Measurements from ENCODE around the gene SEZ6L2.
A peak's percentile ranks its signal among the peaks of the same experiment; 100 is the strongest.
"Not testable (repeated sequence)": the region's sequence is repeated elsewhere in the genome, so short reads cannot be mapped to it uniquely, and the experiment has no call there.

The SEZ6L2 gene

DNA sequence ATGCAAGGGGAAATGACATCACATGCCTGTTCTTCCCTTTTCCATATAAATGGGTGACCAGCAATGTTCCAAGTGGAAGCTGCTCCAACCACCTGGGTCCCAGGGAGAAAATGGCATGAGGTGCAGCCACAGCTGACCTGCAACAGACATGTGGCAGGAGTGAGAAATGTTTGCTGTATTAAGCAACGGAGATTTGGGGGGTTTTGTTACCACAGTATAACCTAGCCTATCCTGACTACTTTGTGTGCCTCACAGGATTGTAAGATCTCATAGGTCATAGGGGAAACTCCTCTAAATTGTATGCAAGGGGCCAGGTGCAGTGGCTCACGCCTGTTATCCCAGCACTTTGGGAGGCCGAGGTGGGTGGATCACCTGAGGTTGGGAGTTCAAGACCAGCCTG, 48.4 kb downstream of the SEZ6L2 start:
- no peak for DNase-seq (ENCODE audit: low spot score)

DNA sequence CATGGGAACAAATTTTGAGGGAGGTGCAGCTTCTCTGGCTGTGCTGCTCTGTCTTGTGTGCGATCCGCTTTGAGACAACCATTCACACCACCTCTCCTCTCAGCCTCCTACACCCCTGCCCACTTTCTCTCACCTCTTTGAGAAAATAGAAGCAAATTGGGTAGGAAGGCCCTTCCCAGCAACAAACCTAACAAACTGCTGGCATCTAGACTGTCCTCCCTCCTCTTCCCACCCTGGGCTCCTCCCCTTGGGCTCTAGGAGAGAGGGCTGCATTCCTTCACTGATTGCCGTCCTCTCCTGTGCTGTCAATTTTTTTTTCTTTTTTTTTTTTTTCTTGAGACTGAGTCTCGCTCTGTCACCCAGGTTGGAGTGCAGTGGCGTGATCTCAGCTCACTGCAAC, 49.8 kb downstream of the SEZ6L2 start:
- no peak for DNase-seq (ENCODE audit: low spot score)

DNA sequence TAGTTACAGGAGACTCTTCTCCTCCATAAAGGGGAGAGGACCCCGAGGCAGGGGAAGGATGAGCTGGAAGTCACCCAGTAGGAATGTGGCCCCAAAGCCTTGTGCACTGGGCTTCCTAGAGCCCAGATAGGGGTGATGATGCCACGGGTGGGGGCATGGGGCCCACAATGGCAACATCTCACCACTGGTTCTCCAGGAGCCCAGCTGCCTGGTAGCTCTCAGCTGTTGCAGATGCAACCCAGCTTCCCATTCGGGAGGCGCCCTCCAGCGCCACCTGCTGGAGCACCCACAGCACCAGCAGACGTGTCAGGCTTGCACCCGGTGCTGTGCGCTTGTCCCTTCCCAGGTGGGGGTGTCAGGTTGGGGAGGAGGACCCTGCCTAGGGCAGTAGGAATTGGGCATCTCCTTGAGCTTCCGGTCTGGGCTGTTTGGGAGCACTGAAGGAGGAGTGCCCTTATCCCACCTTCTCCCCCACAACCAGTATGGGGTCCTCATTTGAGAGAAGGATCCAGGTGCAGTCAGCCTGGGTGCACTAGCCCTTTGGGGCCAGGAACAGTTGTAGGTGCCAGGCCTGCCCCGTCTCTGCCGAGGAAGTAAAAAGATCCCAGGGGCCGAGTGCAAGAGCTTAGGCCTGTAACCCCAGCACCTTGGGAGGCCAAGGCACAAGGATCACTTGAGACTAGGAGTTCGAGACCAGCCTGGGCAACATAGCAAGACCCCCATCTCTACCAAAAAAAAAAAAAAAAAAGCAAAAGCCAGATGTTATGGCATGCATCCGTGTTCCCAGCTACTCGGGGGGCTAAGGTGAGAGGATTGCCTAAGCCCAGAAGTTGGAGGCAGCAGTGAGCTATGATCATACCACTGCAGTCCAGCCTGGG, 50.7 kb downstream of the SEZ6L2 start:
- peak; percentile 82 for DNase-seq (ENCODE audit: low spot score)

DNA sequence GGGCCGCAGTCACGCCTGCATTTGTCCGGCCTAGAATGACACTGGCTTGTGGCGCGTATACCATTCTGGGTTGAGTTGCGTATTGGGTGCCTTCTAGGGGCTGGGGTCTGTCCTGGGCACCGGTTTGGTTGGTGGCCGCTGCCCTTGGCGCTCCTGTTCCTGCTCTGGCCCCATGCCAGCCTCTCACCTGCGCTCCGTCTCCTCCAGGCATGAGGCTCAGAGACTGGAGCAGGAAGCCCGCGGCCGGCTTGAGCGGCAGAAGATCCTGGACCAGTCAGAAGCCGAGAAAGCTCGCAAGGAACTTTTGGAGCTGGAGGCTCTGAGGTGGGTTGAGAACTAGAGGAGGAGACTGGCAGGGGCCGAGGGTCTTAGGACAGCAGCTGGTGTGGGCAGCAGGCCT, 53.7 kb downstream of the SEZ6L2 start:
- DNase-seq (ENCODE audit: low spot score), result no peak

DNA sequence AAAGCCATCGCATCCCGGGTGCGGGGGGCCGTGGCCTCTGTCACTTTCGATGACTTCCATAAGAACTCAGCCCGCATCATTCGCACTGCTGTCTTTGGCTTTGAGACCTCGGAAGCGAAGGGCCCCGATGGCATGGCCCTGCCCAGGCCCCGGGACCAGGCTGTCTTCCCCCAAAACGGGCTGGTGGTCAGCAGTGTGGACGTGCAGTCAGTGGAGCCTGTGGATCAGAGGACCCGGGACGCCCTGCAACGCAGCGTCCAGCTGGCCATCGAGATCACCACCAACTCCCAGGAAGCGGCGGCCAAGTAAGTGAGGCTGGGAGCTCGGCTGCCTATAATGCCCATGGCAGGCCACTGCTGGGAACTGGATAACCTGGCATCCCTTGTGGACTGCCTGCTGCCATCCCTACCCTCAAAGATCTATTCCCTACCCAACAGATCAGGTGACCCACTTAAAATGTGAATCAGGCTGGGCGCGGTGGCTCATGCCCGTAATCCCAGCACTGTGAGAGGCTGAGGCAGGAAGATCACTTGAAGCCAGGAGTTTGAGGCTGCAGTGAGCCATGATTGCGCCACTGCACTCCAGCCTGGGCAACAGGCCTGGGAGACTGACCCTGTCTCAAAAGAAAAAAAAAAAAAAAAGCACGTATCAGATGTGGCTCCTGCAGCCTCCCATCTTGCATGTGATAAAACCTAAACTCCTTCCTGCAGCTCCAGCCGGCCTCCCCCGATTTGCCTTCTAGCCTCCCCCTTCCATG, 54.6 kb downstream of the SEZ6L2 start:
- DNase-seq (ENCODE audit: low spot score), result no peak

DNA sequence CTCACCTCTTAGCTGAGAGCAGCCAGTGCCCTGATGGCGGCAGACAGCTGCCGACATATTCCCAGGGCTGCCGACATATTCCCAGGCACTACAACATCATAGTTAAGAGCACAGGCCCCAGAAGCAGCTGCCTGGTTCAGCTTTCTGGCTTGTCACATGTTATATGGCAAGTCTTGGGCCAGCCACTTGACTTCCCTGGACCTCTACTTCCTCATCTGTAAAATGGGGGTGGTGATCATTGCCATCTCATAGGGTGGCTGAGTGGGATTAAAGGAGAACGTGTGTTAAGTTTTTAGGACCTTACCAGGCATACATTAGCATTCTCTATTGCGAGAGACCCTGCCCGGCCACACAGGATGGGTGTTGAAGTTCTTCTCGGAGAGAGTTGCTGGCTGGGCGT, 55.4 kb downstream of the SEZ6L2 start:
- no peak for DNase-seq (ENCODE audit: low spot score)

DNA sequence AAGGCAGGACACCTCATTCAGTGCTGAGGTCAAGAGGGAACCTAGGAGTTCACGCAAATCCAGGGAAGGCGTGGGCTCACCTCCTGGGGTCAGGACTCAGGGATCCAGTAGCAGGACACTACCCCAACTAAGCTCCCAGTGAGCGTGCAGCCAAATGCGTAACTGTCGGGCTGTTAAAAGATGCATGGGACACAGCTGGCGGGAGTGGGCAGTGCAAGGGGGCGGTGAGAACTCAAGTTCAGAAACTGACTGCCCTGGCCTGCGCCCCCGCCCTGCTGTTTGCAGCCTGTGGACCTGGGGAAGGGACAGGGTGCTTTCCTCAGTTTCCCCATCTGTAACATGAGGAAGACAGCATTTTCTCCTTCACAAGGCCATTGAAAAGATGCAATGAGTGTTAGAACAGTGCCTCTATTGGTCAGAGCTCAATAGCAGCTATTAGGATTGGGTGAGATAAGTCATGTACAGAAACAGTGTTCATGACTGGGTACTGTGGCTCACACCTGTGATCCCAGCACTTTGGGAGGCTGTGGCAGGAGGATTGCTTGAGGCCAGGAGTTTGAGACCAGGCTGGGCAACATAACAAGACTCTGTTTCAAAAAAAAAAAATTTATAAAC, 56.5 kb downstream of the SEZ6L2 start:
- DNase-seq (ENCODE audit: low spot score), result no peak

DNA sequence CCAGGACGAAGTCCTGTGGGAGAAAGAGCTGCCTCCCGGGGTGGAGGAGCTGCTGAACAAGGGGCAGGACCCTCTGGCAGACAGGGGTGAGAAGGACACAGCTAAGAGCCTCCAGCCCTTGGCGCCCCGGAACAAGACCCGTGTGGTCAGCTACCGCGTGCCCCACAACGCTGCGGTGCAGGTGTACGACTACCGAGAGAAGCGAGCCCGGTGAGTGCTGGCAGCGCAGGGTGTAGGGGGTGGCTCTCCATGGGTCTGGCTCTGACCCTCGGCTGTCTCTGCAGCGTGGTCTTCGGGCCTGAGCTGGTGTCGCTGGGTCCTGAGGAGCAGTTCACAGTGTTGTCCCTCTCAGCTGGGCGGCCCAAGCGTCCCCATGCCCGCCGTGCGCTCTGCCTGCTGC, 57.7 kb downstream of the SEZ6L2 start:
- DNase-seq (ENCODE audit: low spot score), result no peak

DNA sequence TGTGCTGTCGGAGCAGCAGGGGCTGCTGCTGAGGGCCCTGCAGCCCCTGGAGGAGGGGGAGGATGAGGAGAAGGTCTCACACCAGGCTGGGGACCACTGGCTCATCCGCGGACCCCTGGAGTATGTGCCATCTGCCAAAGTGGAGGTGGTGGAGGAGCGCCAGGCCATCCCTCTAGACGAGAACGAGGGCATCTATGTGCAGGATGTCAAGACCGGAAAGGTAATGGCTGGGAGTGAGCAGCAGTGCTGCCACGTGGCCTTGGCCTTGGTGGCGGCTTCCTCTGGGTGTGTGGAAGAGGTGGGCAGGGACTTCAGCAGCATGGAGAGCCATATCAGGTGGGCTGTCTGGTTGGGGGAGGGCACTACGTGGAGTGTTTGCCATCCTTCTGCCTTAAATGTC, 59.1 kb downstream of the SEZ6L2 start:
- DNase-seq (ENCODE audit: low spot score), result no peak

DNA sequence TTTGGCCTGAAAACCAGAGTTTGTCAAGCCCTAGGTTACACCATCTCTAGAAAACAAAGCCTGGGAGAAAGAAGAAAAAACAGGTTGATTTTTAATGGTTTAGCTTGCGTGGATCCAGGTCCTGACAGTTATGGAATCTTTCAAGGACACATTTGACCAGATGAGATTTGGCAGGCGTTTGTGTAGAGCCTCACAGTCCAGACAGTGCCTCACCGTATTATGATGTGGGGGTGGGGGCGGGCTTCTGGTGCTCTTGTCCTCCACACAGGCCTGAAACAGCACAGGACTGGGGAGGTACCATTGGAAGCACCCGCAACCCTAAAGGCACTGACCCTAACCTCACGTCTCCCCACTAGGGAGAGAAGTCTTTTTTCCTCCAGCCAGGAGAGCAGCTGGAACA, 59.5 kb downstream of the SEZ6L2 start:
- DNase-seq (ENCODE audit: low spot score), result no peak

DNA sequence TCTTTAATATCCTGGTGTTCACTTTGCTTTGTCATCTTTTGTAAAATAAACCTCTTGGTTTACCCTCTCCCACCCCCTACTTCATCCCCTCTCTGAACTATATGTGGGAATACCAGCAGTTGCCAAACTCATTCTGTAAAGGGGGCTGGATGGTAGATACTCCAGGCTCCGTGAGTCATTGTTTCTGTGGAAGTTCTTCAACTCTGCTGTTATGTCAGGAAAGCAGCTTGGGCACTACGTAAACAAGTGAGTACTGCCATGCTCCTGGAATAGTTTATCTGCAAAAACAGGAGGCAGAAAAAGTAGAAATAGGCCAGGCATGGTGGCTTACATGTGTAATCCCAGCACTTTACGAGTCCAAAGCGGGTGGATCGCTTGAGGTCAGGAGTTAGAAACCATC, 61.5 kb downstream of the SEZ6L2 start:
- DNase-seq (ENCODE audit: low spot score), result no peak

DNA sequence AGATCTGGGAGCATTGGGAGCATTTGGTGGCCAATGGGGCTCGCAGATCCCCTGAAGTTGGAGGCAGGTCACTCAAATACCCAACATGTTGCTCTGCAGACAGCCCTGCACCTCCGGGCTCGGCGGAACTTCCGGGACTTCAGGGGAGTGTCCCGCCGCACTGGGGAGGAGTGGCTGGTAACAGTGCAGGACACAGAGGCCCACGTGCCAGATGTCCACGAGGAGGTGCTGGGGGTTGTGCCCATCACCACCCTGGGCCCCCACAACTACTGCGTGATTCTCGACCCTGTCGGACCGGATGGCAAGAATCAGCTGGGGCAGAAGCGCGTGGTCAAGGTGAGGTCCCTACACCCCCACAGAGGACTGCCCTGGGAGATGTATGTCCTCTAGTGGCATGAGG, 62.7 kb downstream of the SEZ6L2 start:
- DNase-seq (ENCODE audit: low spot score), result no peak

DNA sequence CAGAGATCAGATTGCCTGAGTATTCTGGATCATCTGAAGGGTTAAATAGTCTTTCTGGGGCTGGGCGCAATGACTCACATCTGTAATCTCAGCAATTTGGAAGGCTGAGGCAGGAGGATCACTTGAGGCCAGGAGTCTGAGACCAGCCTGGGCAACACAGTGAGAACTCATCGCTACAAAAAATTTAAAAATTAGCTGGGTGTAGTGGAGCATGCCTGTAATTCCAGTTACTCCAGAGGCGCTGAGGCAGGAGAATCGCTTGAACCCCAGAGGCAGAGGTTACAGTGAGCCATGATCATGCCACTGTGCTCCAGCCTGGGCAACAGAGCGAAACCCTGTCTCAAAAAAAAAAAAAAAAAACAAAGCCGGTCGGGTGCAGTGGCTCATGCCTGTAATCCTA, 63.4 kb downstream of the SEZ6L2 start:
- DNase-seq (ENCODE audit: low spot score), result no peak

DNA sequence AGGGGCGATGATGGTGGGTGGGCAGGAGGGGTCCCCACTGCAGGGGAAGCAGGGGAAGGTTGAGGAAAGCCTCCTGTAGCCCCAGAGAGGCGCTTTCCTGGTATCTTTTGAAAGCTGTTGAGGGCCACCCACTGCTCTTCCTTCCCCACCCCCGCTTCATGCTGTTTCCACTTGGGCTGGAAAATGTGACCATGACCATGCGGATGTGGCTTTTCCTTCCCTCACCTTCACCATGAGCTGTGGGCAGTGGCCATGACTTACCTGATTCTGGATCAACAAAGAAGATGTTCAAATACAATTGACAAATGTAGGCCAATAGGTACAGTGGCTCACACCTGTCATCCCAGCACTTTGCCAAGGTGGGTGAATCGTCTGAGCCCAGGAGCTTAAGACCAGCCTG, 65.3 kb downstream of the SEZ6L2 start:
- DNase-seq (ENCODE audit: low spot score), result no peak

DNA sequence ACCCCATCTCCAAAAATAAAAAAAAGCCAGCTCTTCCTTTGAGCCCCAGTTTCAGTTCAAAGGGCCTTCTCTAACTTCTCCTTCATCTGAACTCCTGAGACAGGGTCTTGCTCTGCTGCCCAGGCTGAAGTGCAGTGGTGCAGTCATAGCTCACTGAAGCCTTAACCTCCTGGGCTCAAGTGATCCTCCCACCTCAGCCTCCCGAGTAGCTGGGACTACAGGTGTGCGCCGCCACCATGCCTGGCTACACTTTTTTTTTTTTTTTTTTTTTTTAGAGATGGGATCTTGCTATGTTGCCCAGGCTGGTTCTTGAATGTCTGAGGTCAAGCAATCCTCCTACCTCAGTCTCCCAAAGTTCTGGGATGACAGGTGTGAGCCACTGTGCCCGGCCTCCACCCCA, 66.1 kb downstream of the SEZ6L2 start:
- DNase-seq (ENCODE audit: low spot score), result not testable (repeated sequence)

DNA sequence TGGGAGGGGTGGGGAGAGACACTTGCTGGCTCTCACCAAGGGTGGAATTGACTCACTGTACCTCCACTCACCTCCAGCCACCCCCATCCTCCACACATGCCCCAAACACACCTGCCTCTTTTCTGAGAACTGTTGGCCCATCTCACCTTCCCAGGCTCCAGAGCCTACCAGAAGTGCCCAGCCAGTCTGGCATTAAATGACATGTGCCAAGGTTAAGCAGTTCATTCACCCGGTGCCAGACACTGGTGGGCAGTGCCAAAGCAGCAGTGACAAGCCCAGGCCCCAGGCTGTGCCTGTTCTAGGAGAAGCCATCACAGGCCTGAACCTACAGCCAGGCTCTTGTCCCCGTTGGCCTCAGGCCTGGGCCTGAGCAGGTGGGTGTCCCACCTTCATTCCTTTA, 67.9 kb downstream of the SEZ6L2 start:
- DNase-seq (ENCODE audit: low spot score), result no peak

DNA sequence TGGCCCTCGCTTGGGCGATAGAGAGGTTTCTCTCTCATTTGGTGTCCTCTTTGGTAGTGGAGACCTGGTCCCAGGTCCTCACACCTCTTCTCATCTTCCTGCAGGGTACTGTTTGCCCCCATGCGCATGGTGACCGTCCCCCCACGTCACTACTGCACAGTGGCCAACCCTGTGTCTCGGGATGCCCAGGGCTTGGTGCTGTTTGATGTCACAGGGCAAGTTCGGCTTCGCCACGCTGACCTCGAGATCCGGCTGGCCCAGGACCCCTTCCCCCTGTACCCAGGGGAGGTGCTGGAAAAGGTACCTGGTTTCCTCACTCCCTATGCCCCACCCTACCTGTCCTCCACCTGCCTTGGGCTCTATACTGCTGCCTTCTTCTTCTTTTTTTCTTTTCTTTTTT, 68.6 kb downstream of the SEZ6L2 start:
- DNase-seq (ENCODE audit: low spot score), result no peak

DNA sequence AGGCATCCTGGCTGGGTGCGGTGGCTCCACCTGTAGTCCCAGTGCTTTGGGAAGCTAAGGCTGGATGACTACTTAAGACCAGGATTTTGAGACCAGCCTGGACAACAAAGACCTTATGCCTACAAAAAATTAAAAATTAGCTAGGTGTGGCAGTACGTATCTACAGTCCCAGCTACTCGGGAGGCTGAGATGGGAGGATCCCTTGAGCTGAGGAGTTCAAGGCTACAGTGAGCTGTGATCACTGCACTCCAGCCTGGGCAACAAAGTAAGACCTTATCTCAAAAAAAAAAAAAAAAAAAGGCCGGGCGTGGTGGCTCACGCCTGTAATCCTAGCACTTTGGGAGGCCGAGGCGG, 73.0 kb downstream of the SEZ6L2 start:
- DNase-seq (ENCODE audit: low spot score), result no peak

DNA sequence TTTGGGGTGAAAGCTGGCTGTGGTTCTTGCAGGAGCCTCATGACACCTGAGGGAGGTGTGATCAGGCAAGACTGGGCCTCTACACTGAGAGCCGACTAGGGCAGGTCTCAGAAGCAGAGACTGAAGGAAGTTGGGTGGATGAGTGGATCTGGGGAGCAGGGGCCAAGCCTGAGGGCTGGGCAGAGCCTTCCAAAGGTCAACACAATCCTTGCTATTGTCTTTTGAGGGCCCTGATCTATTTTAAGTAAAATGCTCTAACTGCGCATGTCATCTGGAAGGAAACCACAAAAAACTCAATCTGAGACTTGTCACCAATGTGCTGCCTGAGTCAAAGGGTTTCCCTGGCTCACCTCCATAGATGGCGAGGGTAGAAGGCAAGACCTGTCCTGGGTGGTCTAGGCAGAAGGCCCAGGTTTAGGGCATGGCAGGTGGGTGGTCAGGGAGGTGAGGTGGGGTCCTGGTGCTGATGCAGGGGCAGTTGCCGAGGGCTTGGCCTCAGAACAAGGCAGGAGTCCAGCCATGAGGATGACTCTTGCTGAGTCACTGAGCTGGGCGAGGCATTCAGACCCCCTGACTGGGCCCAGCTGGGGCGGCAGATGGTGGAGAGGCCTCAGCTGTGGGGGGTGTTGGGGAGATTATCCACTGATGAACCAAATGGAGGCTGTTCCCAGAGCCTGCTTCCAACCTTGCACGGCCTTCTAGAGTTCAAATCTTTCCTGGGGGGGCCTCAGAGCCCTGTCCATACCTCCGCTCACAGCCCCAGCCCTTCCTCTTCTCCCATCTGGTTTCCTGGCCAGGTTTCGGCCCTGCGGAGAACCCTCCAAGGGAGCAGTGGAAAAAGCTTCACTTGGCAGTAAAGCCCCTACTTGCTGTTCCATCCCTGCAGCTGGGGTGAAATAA, 74.0 kb downstream of the SEZ6L2 start:
- peak; percentile 86 for DNase-seq (ENCODE audit: low spot score)

DNA sequence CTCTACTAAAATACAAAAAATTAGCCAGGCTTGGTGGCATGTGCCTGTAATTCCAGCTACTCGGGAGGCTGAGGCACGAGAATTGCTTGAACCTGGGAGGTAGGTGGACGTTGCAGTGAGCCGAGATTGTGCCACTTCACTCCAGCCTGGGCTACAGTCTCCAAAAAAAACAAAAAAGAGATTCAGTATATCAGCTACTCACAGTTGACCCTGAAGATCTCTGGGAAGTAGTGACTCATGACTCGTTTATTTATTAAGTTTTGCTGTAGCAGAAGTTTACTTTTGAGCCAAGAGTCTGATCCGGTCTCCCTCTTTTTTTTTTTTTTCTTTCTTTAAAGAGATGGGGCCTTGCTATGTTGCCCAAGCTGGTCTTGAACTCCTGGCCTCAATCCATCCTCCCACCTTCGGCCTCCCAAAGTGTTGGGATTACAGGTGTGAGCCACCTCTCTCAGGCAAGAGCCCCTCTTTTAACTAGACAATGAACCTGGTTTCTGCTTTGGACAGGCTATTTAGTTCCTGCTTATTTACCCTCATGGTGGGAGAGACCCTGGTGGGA, 74.7 kb downstream of the SEZ6L2 start:
- DNase-seq (ENCODE audit: low spot score), result no peak

DNA sequence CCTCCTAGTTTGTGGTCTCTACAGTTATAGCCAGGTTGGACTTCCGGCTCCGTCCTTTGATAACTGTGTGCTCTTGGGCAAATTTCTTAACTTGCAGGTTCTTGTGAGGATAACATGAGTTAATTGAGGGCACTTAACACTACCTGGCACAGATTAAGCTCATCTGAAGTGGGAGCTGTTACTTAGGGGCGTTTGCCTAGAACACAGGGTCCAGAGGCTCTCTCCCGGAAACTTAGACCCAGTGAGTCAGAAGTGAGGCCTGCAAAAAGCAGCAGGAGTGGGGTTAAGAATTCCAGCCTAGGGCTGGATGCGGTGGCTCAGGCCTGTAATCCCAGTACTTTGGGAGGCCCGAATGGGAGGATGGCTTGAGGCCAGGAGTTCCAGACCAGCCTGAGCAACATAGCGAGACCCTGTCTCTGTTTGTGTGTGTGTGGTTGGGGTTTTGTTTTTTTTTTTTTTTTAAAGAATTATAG, 77.7 kb downstream of the SEZ6L2 start:
- DNase-seq (ENCODE audit: low spot score), result no peak
